Hepatic stellate cell (primary cell): ENCODE data around the gene USP15.
"Not testable (repeated sequence)": the region's sequence is repeated elsewhere in the genome, so short reads cannot be mapped to it uniquely, and the experiment has no call there.

Experiments used
- DNase-seq: peaks from one replicate; pipeline ENCODE4 v3.0.0; 2011; ENCODE audit warnings: low spot score

Gene USP15

DNA sequence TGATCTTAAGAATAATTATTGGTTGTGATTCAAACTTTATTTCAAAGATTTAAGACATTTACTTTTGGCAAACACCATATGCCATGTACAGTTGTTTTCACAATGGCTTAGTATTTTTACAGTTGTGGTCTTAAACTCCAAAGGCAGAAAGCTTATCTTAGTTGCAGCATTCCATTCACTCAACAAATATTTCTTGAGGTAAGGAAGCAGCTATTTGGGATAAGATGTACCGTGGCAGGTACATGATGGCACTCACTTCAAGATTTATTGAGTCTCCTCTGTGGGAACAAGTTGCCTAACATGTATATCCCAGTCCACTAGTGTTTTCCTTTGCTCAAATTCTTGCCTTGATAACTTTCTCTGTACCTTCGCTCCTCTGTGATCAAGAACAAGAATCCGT, 198.4 kb downstream of the USP15 start:
- DNase-seq: no peak

GRCh38 chr12:62459976-62460375, 199.8 kb downstream of the USP15 start:
- no peak for DNase-seq

DNA sequence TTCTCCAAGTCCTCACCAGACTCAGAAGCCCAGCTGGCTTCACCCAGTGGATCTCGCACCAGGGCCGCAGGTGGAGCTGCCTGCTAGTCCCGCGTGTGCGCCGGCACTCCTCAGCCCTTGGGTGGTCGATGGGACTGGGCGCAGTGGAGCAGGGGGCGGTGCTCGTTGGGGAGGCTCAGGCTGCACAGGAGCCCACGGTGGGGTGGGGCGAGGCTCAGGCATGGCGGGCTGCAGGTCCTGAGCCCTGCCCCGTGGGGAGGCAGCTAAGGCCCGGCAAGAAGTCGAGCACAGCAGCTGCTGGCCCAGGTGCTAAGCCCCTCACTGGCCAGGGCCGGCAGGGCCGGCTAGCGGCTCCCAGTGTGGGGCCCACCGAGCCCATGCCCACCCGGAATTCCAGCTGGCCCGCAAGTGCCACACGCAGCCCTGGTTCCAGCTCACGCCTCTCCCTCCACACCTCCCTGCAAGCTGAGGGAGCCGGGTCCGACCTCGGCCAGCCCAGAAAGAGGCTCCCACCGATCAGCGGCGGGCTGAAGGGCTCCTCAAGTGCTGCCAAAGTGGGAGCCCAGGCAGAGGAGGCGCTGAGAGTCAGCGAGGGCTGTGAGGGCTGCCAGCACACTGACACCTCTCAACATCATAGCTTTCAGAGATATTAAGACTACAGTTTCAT, 201.1 kb downstream of the USP15 start:
- not testable (repeated sequence) for DNase-seq

DNA sequence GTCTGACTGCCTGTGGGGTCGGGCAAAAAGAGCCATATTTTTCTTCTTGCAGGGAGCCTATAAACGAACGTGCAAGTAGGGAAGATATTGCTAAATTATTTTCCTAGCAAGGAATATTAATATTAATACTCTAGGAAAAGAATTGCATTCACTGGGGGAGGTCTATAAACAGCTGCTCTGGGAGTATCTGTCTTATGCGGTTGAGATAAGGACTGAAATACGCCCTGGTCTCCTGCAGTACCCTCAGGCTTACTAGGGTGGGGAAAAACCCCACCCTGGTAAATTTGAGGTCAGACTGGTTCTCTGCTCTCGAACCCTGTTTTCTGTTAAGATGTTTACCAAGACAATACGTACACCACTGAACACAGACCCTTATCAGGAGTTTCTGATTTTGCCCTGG, 203.0 kb downstream of the USP15 start:
- not testable (repeated sequence) for DNase-seq
